Activated CD4-positive, alpha-beta T cell treated with anti-CD3 and anti-CD28 coated beads, Interleukin-2, amount 10 ng/mL, durations not matched to agents 7 days and 5 days (primary cell): Measurements from ENCODE around the gene IL6. TPM values are rescaled to one million over a fixed set of nuclear protein-coding genes. Genes with fewer than 3 reads are reported as not detected.

Source experiments
- CTCF ChIA-PET: fragments of 350-600 bp; sonication (Branson Sonifier 250); formaldehyde crosslinking; loops from one replicate; lab custom pipeline; 2021; ENCODE audit warnings: antibody characterized with exemption; lab: Charles Lee
- POLR2A ChIA-PET: fragments of 350-600 bp; sonication (Branson Sonifier 250); formaldehyde crosslinking; loops from one replicate; lab custom pipeline; 2021; ENCODE audit warnings: antibody characterized with exemption; lab: Charles Lee
- DNase-seq: peaks from one replicate; pipeline ENCODE4 v3.0.0-alpha.2; 2020
- H3K27ac Mint-ChIP-seq: one replicate; pipeline ENCODE4 v1.8.0; 2021; ENCODE audit warnings: mild to moderate bottlenecking, moderate library complexity, mixed read lengths
- H3K27me3 Mint-ChIP-seq: one replicate; pipeline ENCODE4 v1.8.0; 2021; ENCODE audit warnings: mixed read lengths
- H3K36me3 Mint-ChIP-seq: one replicate; pipeline ENCODE4 v1.8.0; 2021; ENCODE audit warnings: low read depth, mixed read lengths
- H3K4me1 Mint-ChIP-seq: one replicate; pipeline ENCODE4 v1.8.0; 2021; ENCODE audit warnings: mixed read lengths
- H3K4me3 Mint-ChIP-seq: one replicate; pipeline ENCODE4 v1.8.0; 2021; ENCODE audit warnings: mild to moderate bottlenecking, moderate library complexity, mixed read lengths
- H3K9me3 Mint-ChIP-seq: one replicate; pipeline ENCODE4 v1.8.0; 2021; ENCODE audit warnings: mixed read lengths
- total RNA-seq, 2 experiments: library from RNA; stranded (reverse); gene quantifications; one replicate each; pipeline ENCODE4 v1.2.3, GENCODE V29; 2021

The IL6 gene
- total RNA-seq, 2 experiments from 2014 or later, result 0.67 to 0.92 TPM

- H3K36me3 Mint-ChIP-seq, result peaks cover 1% of the 10 kb centered on the region
- H3K9me3 Mint-ChIP-seq, result peaks cover 3% of the 10 kb centered on the region
- no peak overlapping the region for H3K27ac Mint-ChIP-seq
- H3K4me3 Mint-ChIP-seq, result no peak overlapping the region
- no peak for DNase-seq
- H3K4me1 Mint-ChIP-seq, result peaks cover 27% of the 10 kb centered on the region
- CTCF ChIA-PET, result no interaction called here
- POLR2A ChIA-PET, result no interaction called here
- H3K27me3 Mint-ChIP-seq, result peaks cover 45% of the 10 kb centered on the region
These were observed 4.8 kb downstream of the IL6 start for GRCh38 chr7:22731766-22732165.

DNA sequence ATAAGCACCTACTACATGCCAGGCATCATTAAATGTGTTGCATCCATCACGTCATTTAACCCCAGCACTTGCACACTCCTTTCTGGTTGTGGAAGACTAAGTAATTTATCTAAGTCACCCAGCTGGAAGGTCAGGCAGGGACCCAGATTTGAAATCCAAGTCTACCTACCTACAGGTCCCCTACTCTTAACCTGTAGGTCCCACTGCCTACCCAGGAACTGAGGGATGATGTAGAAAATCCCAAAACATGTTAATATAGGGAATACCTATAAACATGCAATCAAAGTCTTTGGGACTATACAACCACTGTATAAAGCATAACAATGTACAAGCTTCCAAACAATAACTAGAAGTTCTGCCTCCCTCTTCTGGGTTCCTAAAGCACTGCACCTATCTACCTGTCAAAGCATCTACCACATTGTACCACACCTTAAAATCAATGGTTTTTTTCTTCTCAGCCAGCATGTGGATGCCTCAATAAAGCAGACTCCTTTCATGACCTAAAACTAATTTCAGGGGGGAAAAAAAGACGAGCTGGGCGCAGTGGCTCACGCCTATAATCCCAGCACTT is 5.6 kb downstream of the IL6 start:
- CTCF ChIA-PET, result no interaction called here
- Mint-ChIP-seq H3K4me1 (peaks cover 20% of the 10 kb centered on the region), H3K9me3 (peaks cover 5% of the 10 kb centered on the region), H3K27me3 (peaks cover 47% of the 10 kb centered on the region), H3K27ac (no peak overlapping the region), H3K36me3 (no peaks in the 10 kb centered on the region), H3K4me3 (no peak overlapping the region)
- peak; percentile 24 for DNase-seq
- POLR2A ChIA-PET, result no interaction called here

DNA sequence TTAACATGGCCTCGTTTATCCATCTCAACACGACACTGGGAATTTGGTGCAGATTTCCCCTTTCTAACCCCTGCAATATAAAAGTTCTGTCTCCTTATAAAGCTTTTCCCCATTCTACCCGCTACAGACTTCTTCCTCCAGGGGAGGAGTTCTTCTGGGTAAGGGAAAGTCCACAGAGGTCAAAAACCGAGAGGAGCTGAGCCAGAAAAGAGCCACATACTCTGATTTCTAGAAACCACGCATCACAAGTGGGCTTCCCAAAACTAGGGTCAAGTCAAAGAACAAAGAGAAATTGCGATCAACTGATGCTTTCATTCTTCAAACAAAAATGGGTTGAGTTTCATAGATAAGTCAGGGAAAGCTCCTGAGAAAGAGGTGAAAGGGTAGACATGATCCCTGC is 6.8 kb downstream of the IL6 start:
- CTCF ChIA-PET, result interaction anchor here (0.6 kb wide), 2 partner anchors 143 to 405 kb away, joined by 3 to 4 read pairs; no protein-coding TSS in a partner anchor
- Mint-ChIP-seq H3K4me1 (peaks cover 11% of the 10 kb centered on the region), H3K9me3 (peaks cover 5% of the 10 kb centered on the region), H3K27me3 (peaks cover 44% of the 10 kb centered on the region), H3K36me3 (no peaks in the 10 kb centered on the region), H3K4me3 (no peak overlapping the region), H3K27ac (no peak overlapping the region)
- POLR2A ChIA-PET, result no interaction called here
- no peak for DNase-seq

DNA sequence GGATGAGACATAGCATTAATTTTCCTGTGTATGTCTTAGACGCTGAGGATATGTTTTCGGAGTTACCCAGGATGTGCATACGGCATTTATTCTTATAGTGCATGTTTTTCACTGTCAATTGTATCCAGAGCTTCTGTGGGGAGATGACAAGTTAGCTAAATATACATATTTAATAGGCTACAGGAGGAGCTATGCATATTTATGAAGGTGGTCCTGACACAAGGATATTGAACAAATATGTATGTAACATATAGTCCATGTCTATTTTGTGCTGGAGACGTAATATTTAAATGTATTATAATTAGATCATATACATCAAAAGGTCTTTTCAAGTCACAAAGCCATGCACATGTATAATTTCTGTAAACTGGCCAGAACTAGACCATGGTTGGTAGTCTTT is 16.0 kb downstream of the IL6 start:
- H3K27me3 Mint-ChIP-seq, result peaks cover 36% of the 10 kb centered on the region
- no peaks in the 10 kb centered on the region for H3K4me1 Mint-ChIP-seq
- no peaks in the 10 kb centered on the region for H3K9me3 Mint-ChIP-seq
- ChIA-PET POLR2A (no interaction called here), CTCF (no interaction called here)
- no peak overlapping the region for H3K27ac Mint-ChIP-seq
- H3K4me3 Mint-ChIP-seq, result no peak overlapping the region
- DNase-seq, result no peak
- H3K36me3 Mint-ChIP-seq, result no peaks in the 10 kb centered on the region

DNA sequence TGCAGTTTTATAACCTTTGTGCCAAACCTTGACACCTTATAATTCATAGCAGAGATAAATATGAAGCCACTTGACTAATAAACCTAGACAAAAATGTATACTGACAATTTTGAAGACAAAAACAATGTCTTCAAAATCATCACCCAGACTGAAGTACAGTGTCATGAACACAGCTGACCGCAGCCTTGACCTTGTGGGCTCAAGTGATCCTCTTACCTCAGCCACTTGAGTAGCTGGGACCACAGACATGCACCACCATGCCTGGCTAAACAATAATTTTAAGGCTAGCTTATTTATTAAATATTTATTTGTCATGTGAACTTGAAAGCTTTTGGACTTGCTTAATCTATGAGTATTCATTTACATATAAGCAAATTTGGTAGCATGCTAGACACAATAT is 24.3 kb downstream of the IL6 start:
- CTCF ChIA-PET, result interaction anchor here (1.0 to 1.1 kb wide), 2 partner anchors 23 to 190 kb away, joined by 3 read pairs; no protein-coding TSS in a partner anchor
- no peaks in the 10 kb centered on the region for H3K36me3 Mint-ChIP-seq
- H3K27me3 Mint-ChIP-seq, result peaks cover 20% of the 10 kb centered on the region
- peaks cover 7% of the 10 kb centered on the region for H3K9me3 Mint-ChIP-seq
- no peaks in the 10 kb centered on the region for H3K4me1 Mint-ChIP-seq
- no peak overlapping the region for H3K27ac Mint-ChIP-seq
- H3K4me3 Mint-ChIP-seq, result no peak overlapping the region
- DNase-seq, result no peak
- POLR2A ChIA-PET, result no interaction called here

- peaks cover 41% of the 10 kb centered on the region for H3K27me3 Mint-ChIP-seq
- H3K4me3 Mint-ChIP-seq, result no peak overlapping the region
- ChIA-PET CTCF (interaction anchor here (1.3 kb wide), 2 partner anchors 20 to 25 kb away, joined by 4 read pairs; no protein-coding TSS in a partner anchor), POLR2A (no interaction called here)
- DNase-seq, result no peak
- H3K4me1 Mint-ChIP-seq, result no peaks in the 10 kb centered on the region
- no peaks in the 10 kb centered on the region for H3K36me3 Mint-ChIP-seq
- H3K9me3 Mint-ChIP-seq, result peaks cover 7% of the 10 kb centered on the region
- no peak overlapping the region for H3K27ac Mint-ChIP-seq
These were observed 30.5 kb downstream of the IL6 start for GRCh38 chr7:22757338-22757994.

GRCh38 chr7:22758576-22758975 is 31.6 kb downstream of the IL6 start:
- Mint-ChIP-seq H3K27me3 (peaks cover 43% of the 10 kb centered on the region), H3K4me3 (no peak overlapping the region)
- POLR2A ChIA-PET, result no interaction called here

DNA sequence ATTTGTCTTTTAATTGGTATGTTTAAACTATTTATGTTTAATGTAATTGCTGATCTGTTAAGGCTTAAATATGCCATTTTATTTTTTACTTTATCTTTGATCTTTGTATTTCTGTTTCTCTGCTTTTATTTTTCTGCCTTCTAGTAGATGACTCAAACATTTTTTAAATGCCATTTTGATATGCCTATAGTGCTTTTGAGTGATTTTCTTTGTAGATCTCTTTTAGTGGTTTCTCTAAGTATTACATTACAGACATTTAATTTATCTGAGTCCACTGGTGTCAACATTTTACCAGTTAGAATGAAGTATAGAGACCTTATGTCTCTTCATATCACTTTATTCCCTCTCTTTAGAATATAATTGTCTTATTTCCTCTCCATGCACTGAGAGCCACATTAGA is 32.7 kb downstream of the IL6 start:
- Mint-ChIP-seq H3K27ac (no peak overlapping the region), H3K27me3 (peaks cover 43% of the 10 kb centered on the region), H3K4me1 (no peaks in the 10 kb centered on the region), H3K36me3 (no peaks in the 10 kb centered on the region), H3K4me3 (no peak overlapping the region), H3K9me3 (peaks cover under 1% of the 10 kb centered on the region)
- ChIA-PET CTCF (no interaction called here), POLR2A (no interaction called here)
- no peak for DNase-seq

More at GRCh38 chr7:22758576-22758975, 31.6 kb downstream of the IL6 start:
- Mint-ChIP-seq H3K36me3 (no peaks in the 10 kb centered on the region), H3K4me1 (no peaks in the 10 kb centered on the region), H3K9me3 (peaks cover 7% of the 10 kb centered on the region), H3K27ac (no peak overlapping the region)
- no peak for DNase-seq
- CTCF ChIA-PET, result interaction anchor here (1.3 kb wide), 1 partner anchor 21 kb away, joined by 4 read pairs; no protein-coding TSS in a partner anchor

DNA sequence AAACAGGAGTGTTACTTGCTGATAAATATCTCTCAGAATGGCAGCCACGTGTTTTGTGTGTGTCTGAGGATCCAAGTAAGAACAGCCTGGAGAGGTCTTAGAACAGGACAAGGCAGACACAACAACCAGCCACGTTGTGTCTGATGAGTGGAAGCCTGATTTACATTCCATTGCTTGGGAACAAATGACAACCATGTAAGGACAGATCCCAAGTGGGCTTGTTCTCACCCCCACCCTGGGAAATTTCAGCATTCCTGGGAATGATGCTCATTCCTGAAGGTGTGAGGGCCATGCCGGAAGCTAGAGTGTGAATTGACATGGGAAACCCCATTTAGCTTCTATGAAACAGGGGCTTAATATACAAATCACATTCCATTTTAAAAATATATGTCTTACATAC is 35.9 kb downstream of the IL6 start:
- H3K36me3 Mint-ChIP-seq, result no peaks in the 10 kb centered on the region
- H3K9me3 Mint-ChIP-seq, result no peaks in the 10 kb centered on the region
- H3K27ac Mint-ChIP-seq, result no peak overlapping the region
- no peak for DNase-seq
- H3K27me3 Mint-ChIP-seq, result peaks cover 54% of the 10 kb centered on the region
- POLR2A ChIA-PET, result no interaction called here
- CTCF ChIA-PET, result no interaction called here
- no peak overlapping the region for H3K4me3 Mint-ChIP-seq
- H3K4me1 Mint-ChIP-seq, result no peaks in the 10 kb centered on the region

- H3K4me3 Mint-ChIP-seq, result no peak overlapping the region
- ChIA-PET POLR2A (no interaction called here), CTCF (no interaction called here)
- H3K9me3 Mint-ChIP-seq, result no peaks in the 10 kb centered on the region
- H3K4me1 Mint-ChIP-seq, result no peaks in the 10 kb centered on the region
- H3K36me3 Mint-ChIP-seq, result no peaks in the 10 kb centered on the region
- peaks cover 60% of the 10 kb centered on the region for H3K27me3 Mint-ChIP-seq
- H3K27ac Mint-ChIP-seq, result no peak overlapping the region
- DNase-seq, result no peak
These were observed 38.6 kb downstream of the IL6 start for GRCh38 chr7:22765609-22766008.

DNA sequence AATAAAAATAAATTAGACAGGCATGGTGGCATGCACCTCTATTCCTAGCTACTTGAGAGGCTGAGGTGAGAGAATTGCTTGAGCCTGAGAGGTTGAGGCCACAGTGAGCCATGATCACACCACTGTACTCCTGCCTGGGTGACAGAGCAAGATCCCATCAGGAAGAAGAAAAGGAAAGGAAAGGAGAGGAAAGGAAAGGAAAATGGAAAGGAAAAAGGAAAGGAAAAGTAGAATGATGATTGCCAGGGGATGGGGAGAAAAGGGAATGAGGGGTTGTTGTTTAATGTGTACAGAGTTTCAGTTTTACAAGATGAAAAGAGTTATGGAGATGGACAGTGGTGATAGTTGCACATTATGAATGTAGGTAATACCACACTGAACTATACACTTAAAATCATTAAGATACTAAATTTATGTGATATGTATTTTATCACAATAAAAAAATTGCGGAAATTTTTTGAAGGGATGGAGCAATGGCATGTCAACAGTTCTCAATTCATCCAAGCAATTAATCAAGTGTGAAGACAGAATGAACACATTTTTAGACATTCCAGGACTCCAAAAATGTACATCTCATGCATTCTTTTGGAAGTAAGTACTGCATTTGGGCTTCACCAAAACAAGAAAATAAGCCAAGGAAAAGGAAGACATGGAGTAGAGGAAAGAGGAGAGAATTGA is 44.3 kb downstream of the IL6 start:
- Mint-ChIP-seq H3K27ac (no peak overlapping the region), H3K27me3 (peaks cover 54% of the 10 kb centered on the region), H3K4me3 (no peak overlapping the region), H3K9me3 (no peaks in the 10 kb centered on the region), H3K4me1 (no peaks in the 10 kb centered on the region), H3K36me3 (no peaks in the 10 kb centered on the region)
- CTCF ChIA-PET, result no interaction called here
- POLR2A ChIA-PET, result no interaction called here
- DNase-seq, result no peak

DNA sequence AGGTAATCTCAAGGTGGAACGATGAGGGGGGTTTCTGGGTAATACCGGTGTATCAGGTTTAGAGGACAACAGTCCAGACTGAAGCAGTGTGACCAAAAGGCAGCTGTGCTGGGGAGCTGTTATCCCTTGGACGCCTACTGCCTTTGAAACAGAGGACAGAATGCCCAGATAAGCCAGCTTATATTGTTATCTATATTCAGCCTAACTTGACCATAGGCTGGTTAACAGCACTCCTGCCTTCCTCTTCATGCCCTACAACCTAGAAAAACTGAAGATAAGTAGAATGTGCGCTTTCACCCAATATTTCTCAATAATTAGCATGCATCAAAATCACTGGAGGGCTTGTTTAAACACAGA is 44.9 kb downstream of the IL6 start:
- POLR2A ChIA-PET, result no interaction called here
- CTCF ChIA-PET, result no interaction called here

GRCh38 chr7:22772885-22773284 is 45.9 kb downstream of the IL6 start:
- no peak overlapping the region for H3K27ac Mint-ChIP-seq
- H3K36me3 Mint-ChIP-seq, result no peaks in the 10 kb centered on the region
- H3K9me3 Mint-ChIP-seq, result no peaks in the 10 kb centered on the region
- ChIA-PET CTCF (no interaction called here), POLR2A (no interaction called here)
- peaks cover 49% of the 10 kb centered on the region for H3K27me3 Mint-ChIP-seq
- H3K4me3 Mint-ChIP-seq, result no peak overlapping the region
- no peaks in the 10 kb centered on the region for H3K4me1 Mint-ChIP-seq
- no peak for DNase-seq

More for the DNA sequence above, 44.9 kb downstream of the IL6 start:
- DNase-seq, result no peak
- H3K36me3 Mint-ChIP-seq, result no peaks in the 10 kb centered on the region
- H3K4me3 Mint-ChIP-seq, result no peak overlapping the region
- no peak overlapping the region for H3K27ac Mint-ChIP-seq
- peaks cover 53% of the 10 kb centered on the region for H3K27me3 Mint-ChIP-seq
- no peaks in the 10 kb centered on the region for H3K9me3 Mint-ChIP-seq
- no peaks in the 10 kb centered on the region for H3K4me1 Mint-ChIP-seq
